Stimulated activated memory B cell treated with anti-CD40 and anti-IgM and Interleukin-4, amounts not matched to agents 10 μg/mL and 1 μg/mL and 100 μg/mL, for 72 hours (primary cell): Measurements from ENCODE around the gene ADM2.
A peak's percentile ranks its signal among the peaks of the same experiment; 100 is the strongest.
"Not testable (repeated sequence)": the region's sequence is repeated elsewhere in the genome, so short reads cannot be mapped to it uniquely, and the experiment has no call there.

Experiments
- ATAC-seq: fragments of 150-1000 bp; cut with Tn5 transposase; 2 replicates; pipeline ENCODE4 v1.10.0; 2021
- H3K27ac Mint-ChIP-seq: one replicate; pipeline ENCODE4 v1.8.0; 2022; ENCODE audit warnings: mild to moderate bottlenecking, mixed read lengths
- H3K27me3 Mint-ChIP-seq: one replicate; pipeline ENCODE4 v1.8.0; 2022; ENCODE audit warnings: mixed read lengths
- H3K36me3 Mint-ChIP-seq: one replicate; pipeline ENCODE4 v1.8.0; 2022; ENCODE audit warnings: mixed read lengths
- H3K4me1 Mint-ChIP-seq: one replicate; pipeline ENCODE4 v1.8.0; 2022; ENCODE audit warnings: mixed read lengths
- H3K4me3 Mint-ChIP-seq: one replicate; pipeline ENCODE4 v1.8.0; 2022; ENCODE audit warnings: mild to moderate bottlenecking, moderate library complexity, mixed read lengths
- H3K9me3 Mint-ChIP-seq: one replicate; pipeline ENCODE4 v1.8.0; 2022; ENCODE audit warnings: mixed read lengths

The ADM2 gene, protein sequence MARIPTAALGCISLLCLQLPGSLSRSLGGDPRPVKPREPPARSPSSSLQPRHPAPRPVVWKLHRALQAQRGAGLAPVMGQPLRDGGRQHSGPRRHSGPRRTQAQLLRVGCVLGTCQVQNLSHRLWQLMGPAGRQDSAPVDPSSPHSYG

GRCh38 chr22:50481440-50482106 is at the start of gene ADM2:
Gene ADM2, plus strand, starts transcription at chr22:50481543. Its CDS starts 305 bp downstream, at chr22:50481848.
- Mint-ChIP-seq H3K9me3 (no peaks in the 10 kb centered on the region), H3K4me1 (peaks cover 30% of the 10 kb centered on the region), H3K27ac (peak within 1 kb of the TSS; percentile 22), H3K27me3 (peaks cover 15% of the 10 kb centered on the region), H3K4me3 (peak within 1 kb of the TSS; percentile 75), H3K36me3 (no peaks in the 10 kb centered on the region)
- ATAC-seq: peak; percentile 58

- Mint-ChIP-seq H3K4me1 (no peaks in the 10 kb centered on the region), H3K9me3 (no peaks in the 10 kb centered on the region), H3K36me3 (peaks cover 51% of the 10 kb centered on the region), H3K27me3 (no peaks in the 10 kb centered on the region), H3K4me3 (no peak overlapping the region), H3K27ac (no peak overlapping the region)
- no peak for ATAC-seq
Observed at GRCh38 chr22:50432131-50432876, 49.0 kb upstream of the ADM2 start.

DNA sequence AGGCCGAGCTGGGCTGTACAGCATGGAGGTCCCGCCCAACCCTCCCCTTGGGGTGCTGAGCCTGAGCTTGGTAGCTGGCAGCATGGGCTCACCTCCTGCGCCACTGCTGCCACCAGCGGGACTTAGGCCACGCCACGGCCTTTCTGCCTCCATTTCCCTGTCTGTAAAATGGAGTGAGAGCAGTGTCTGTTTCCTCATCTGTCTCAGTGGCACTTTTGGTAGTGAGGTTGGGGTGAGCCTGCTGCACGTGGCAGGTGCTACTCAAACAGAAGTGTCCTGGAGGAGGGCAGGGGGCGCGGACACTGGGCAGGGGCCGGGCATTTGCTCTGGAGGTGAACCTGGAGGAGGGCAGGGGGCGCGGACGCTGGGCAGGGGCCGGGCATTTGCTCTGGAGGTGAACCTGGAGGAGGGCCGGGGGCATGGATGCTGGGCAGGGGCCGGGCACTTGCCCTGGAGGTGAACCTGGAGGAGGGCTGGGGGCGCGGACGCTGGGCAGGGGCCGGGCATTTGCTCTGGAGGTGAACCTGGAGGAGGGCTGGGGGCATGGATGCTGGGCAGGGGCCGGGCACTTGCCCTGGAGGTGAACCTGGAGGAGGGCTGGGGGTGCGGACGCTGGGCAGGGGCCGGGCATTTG is 48.3 kb upstream of the ADM2 start:
- H3K4me1 Mint-ChIP-seq, H3K4me3 Mint-ChIP-seq, H3K9me3 Mint-ChIP-seq, H3K27ac Mint-ChIP-seq, H3K27me3 Mint-ChIP-seq, ATAC-seq: not testable (repeated sequence)
- peaks cover 44% of the 10 kb centered on the region for H3K36me3 Mint-ChIP-seq

DNA sequence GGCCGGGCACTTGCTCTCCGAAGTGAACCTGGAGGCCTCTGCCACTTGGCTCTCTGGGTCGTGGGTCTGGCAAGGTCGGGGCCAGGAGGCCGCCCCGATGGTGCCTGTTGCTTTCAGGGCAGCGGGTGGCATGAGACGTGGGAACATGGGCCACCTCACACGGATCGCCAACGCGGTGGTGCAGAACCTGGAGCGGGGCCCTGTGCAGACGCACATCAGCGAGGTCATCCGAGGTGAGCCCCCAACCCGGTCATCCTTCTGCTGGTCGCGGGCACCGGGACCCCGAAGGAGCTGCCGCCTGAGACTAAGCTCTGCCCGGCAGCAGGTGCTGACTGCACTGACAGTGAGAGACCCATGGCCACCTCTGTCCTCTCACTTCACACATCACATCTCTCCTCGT is 46.5 kb upstream of the ADM2 start:
- no peaks in the 10 kb centered on the region for H3K27me3 Mint-ChIP-seq
- no peak overlapping the region for H3K4me3 Mint-ChIP-seq
- peaks cover 31% of the 10 kb centered on the region for H3K36me3 Mint-ChIP-seq
- no peak for ATAC-seq
- no peaks in the 10 kb centered on the region for H3K9me3 Mint-ChIP-seq
- H3K4me1 Mint-ChIP-seq: no peaks in the 10 kb centered on the region
- no peak overlapping the region for H3K27ac Mint-ChIP-seq

DNA sequence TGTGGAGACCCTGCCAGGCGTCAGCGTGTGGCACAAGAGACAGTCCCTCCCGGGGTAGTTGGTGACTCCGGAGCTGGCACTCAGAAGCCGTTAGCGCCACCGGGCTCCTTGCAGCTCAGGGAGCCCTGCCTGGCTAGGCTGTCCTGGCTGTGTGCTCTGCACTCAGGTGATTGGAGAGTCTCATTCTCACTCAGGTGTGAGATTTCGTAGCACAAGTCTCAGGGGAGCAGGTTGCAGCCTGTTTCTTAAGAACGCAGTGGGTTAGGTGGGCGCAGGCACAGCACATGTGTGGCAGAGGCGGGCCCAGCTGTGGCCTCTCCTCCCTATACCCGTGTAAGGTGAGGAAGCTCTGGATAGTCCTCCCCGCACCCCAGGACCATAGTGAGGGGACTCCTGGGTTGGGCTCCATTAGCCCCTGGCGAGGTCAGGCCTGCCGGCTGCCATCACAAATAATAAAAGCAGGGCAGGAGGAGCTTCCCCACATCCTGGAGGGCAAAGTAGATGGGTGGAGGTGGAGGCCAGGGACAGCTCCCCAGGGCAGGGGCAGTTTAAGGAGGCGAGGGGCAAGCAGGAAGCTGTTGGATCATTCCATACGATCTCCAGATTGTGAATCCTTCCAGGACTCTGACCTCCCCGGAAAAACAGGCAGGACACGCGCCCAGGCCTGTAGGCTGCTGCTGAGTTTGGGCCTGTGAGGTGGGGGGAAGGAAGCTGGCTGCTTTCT is 45.9 kb upstream of the ADM2 start:
- Mint-ChIP-seq H3K27ac (no peak overlapping the region), H3K4me1 (no peaks in the 10 kb centered on the region), H3K27me3 (no peaks in the 10 kb centered on the region), H3K4me3 (no peak overlapping the region), H3K9me3 (no peaks in the 10 kb centered on the region), H3K36me3 (peaks cover 25% of the 10 kb centered on the region)
- no peak for ATAC-seq

- Mint-ChIP-seq H3K4me1 (no peaks in the 10 kb centered on the region), H3K27me3 (no peaks in the 10 kb centered on the region), H3K9me3 (no peaks in the 10 kb centered on the region), H3K4me3 (no peak overlapping the region), H3K36me3 (peaks cover 23% of the 10 kb centered on the region), H3K27ac (no peak overlapping the region)
- no peak for ATAC-seq
Observed at GRCh38 chr22:50436015-50436830, 45.1 kb upstream of the ADM2 start.

- H3K4me1 Mint-ChIP-seq: no peaks in the 10 kb centered on the region
- H3K27me3 Mint-ChIP-seq: no peaks in the 10 kb centered on the region
- ATAC-seq: no peak
- no peak overlapping the region for H3K4me3 Mint-ChIP-seq
- H3K27ac Mint-ChIP-seq: no peak overlapping the region
- H3K9me3 Mint-ChIP-seq: no peaks in the 10 kb centered on the region
- H3K36me3 Mint-ChIP-seq: peaks cover 22% of the 10 kb centered on the region
Observed at GRCh38 chr22:50436841-50437341, 44.5 kb upstream of the ADM2 start.

DNA sequence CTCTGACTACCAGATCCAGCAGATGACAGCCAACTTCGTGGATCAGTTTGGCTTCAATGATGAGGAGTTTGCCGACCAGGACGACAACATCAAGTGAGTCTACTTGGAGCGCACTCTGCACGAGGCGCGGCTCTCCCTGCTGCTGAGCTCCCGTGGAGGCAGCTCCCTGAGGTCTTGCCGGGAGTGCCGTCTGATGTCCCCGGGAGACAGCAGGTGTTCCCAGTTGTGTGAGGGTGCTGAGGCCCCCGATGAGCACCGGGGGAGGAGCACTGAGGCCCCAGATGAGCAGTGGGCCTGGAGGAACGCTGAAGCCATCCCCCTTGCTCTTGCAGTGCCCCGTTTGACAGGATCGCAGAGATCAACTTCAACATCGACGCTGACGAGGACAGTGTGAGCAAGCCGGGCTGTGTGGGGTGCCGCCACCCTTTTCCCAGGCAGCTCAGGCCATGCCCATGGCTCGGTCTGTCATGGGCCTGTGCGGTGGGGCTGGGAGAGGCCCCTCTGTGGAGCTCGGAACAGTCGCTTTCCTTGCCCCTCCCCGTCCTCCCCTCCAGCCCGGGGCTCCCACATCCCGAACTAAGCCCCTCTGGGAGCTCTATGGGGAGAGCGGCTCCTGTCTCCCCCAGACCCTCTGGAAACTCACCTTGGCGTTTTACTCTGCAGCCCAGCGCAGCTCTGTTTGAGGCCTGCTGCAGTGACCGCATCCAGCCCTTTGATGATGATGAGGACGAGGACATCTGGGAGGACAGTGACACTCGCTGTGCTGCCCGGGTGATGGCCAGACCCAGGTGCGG is 43.6 kb upstream of the ADM2 start:
- H3K4me3 Mint-ChIP-seq: no peak overlapping the region
- H3K27ac Mint-ChIP-seq: no peak overlapping the region
- H3K27me3 Mint-ChIP-seq: no peaks in the 10 kb centered on the region
- ATAC-seq: no peak
- H3K36me3 Mint-ChIP-seq: peaks cover 21% of the 10 kb centered on the region
- H3K4me1 Mint-ChIP-seq: no peaks in the 10 kb centered on the region
- no peaks in the 10 kb centered on the region for H3K9me3 Mint-ChIP-seq

DNA sequence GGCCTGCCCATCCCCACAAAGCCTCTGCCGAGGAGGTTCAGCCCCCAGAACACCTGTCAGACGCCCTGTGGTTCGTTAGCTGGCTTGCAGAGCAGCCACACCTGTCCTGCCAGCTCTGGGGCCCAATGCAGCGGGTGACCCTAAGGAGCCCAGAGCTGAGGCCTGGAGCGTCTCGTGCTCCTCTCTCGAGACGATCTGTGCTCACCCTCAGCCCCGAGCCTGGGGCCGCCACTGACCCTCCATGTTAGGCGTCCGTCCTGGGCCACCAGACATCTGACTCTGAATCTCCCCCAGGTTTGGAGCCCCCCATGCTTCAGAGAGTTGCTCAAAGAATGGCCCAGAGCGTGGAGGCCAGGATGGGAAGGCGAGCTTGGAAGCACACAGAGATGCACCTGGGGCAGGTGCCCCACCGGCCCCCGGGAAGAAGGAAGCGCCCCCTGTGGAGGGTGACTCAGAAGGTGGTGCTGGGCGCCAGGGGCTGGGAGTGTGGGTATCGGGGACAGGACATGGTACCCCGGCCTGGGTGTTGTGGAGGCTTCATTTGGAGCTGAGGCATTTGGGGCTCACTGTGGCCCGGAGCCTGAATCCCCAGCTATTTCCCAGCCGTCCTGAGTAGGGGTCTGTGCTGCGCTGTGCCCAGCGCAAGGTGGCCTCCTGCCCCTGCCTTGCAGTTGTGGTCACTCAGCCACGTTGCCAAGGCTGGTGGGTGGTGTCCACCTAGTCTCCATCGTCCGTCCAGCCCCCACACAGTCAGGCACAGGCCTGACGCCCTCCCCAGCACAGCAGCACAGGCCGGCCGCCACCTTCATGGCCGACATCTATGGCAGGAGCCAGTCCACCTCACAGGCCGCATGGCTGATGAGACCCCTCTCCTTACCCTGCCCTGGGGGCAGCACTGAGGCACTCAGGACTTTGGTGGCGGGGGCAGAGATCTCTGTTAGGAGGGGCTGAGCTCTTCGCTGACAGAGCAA is 42.8 kb upstream of the ADM2 start:
- Mint-ChIP-seq H3K36me3 (peaks cover 26% of the 10 kb centered on the region), H3K27ac (no peak overlapping the region), H3K27me3 (no peaks in the 10 kb centered on the region), H3K9me3 (no peaks in the 10 kb centered on the region), H3K4me3 (no peak overlapping the region), H3K4me1 (no peaks in the 10 kb centered on the region)
- ATAC-seq: no peak

- H3K4me3 Mint-ChIP-seq: no peak overlapping the region
- no peak for ATAC-seq
Observed at GRCh38 chr22:50439314-50439870, 42.0 kb upstream of the ADM2 start.

DNA sequence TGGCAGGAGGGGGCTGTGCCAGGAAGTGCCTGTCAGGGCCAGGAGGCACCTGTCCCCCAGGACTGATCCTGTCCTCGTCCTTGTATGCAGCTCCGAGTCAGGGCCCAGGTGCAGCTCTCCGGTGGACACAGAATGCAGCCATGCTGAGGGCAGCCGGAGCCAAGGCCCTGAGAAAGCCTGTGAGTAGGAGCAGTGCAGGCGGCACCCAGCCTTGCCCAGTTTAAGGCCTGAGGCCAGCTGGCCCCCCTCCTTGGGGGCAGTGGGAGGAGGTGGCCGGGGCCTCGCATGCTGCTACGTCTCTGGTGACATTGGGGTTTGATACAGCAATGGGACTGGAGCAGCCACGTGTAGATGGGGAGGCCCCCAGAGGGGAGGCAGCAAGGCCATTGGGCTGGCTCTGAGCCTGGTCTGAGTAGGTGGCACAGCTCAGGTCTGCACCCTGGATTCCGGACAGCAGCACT is 41.4 kb upstream of the ADM2 start:
- no peak overlapping the region for H3K27ac Mint-ChIP-seq
- ATAC-seq: no peak
- H3K36me3 Mint-ChIP-seq: peaks cover 25% of the 10 kb centered on the region

More at GRCh38 chr22:50439314-50439870, 42.0 kb upstream of the ADM2 start:
- H3K27ac Mint-ChIP-seq: no peak overlapping the region
- peaks cover 27% of the 10 kb centered on the region for H3K36me3 Mint-ChIP-seq
- H3K4me1 Mint-ChIP-seq: no peaks in the 10 kb centered on the region
- H3K9me3 Mint-ChIP-seq: no peaks in the 10 kb centered on the region
- no peaks in the 10 kb centered on the region for H3K27me3 Mint-ChIP-seq

GRCh38 chr22:50440544-50441249 is 40.6 kb upstream of the ADM2 start:
- Mint-ChIP-seq H3K9me3 (no peaks in the 10 kb centered on the region), H3K27ac (peak overlapping the region; percentile 22), H3K27me3 (no peaks in the 10 kb centered on the region), H3K4me1 (peaks cover 10% of the 10 kb centered on the region), H3K4me3 (no peak overlapping the region), H3K36me3 (peaks cover 17% of the 10 kb centered on the region)
- ATAC-seq: peak; percentile 4

More for the DNA sequence above, 41.4 kb upstream of the ADM2 start:
- Mint-ChIP-seq H3K4me1 (peaks cover 2% of the 10 kb centered on the region), H3K27me3 (no peaks in the 10 kb centered on the region), H3K4me3 (no peak overlapping the region), H3K9me3 (no peaks in the 10 kb centered on the region)
